ENCODE results near the gene NUDT8. TPM values are rescaled to one million over a fixed set of nuclear protein-coding genes. Genes with fewer than 3 reads are reported as not detected.

Gene NUDT8
- total and polyA plus RNA-seq, 9 of the 15 experiments (the other 6 are each of a cell fraction or from before 2014, with no cell fraction given): 0.23 to 27.8 (median 5.0) TPM

DNA sequence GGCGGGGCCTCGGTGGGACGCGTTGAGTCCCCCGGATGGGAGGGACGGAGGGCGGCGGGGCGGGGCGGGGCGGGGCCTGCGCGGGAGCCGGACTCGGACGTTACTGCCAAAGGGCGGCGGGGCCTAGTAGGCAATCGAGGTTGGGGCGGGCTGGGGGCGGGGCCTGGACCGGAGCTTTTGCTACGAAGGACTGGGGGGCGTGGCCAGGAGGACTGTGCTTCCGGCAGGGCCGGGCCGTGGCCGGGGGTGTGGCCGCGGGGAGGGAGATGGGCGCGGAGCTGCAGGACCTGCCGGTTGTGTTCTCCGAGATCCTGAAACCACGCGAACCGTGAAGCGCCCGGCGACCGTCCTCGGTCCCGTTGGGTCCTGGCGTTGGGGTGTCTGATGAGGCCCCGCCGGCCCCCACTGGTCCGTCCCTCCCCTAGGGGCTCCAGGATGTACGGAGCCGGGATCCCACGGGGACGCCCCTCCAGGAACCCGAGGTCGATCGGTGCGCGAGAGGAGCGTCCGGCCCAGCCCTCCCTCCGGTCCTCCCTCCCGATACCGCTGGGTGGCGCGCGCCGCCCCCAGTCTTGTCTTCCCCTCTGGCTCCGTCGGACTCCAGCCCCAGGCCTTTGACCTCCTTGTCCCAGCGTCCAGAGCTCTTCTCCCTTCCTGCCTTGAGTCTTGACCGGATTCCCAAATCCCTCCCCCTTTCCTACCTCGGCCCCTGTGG, 648 bp upstream of the NUDT8 start (continued):
- no peak for TF ChIP-seq ZNF274 (IDR thresholded peaks at IDR 0.05; ENCODE audit: borderline replicate concordance, low read depth, low read length)
- TF ChIP-seq, protein P1, sequence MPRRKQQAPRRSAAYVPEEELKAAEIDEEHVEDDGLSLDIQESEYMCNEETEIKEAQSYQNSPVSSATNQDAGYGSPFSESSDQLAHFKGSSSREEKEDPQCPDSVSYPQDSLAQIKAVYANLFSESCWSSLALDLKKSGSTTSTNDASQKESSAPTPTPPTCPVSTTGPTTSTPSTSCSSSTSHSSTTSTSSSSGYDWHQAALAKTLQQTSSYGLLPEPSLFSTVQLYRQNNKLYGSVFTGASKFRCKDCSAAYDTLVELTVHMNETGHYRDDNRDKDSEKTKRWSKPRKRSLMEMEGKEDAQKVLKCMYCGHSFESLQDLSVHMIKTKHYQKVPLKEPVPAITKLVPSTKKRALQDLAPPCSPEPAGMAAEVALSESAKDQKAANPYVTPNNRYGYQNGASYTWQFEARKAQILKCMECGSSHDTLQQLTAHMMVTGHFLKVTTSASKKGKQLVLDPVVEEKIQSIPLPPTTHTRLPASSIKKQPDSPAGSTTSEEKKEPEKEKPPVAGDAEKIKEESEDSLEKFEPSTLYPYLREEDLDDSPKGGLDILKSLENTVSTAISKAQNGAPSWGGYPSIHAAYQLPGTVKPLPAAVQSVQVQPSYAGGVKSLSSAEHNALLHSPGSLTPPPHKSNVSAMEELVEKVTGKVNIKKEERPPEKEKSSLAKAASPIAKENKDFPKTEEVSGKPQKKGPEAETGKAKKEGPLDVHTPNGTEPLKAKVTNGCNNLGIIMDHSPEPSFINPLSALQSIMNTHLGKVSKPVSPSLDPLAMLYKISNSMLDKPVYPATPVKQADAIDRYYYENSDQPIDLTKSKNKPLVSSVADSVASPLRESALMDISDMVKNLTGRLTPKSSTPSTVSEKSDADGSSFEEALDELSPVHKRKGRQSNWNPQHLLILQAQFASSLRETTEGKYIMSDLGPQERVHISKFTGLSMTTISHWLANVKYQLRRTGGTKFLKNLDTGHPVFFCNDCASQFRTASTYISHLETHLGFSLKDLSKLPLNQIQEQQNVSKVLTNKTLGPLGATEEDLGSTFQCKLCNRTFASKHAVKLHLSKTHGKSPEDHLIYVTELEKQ (CRISPR knock-in tag; IDR thresholded peaks at IDR 0.05): no peak
- TF ChIP-seq SNIP1 (IDR thresholded peaks at IDR 0.05; ENCODE audit: low read depth): no peak
- TF ChIP-seq MYNN (IDR thresholded peaks at IDR 0.05): no peak
- TF ChIP-seq MYNN (CRISPR knock-in tag; IDR thresholded peaks at IDR 0.05): no peak
- 0 out of 2 replicates have a peak, but pooled peaks have one; percentile 15 for TF ChIP-seq ZNF75A (CRISPR knock-in tag; IDR thresholded peaks at IDR 0.05)
- TF ChIP-seq CREBBP (IDR thresholded peaks at IDR 0.05; ENCODE audit: low read depth, low read length): no peak
- no peak for TF ChIP-seq ZNF3 (CRISPR knock-in tag; IDR thresholded peaks at IDR 0.05)
- TF ChIP-seq ZKSCAN1 (IDR thresholded peaks at IDR 0.05; ENCODE audit: low read depth, low read length): 0 out of 2 replicates have a peak, but pooled peaks have one; percentile 29
- no peak for TF ChIP-seq SRSF3 (IDR thresholded peaks at IDR 0.05; ENCODE audit: insufficient read depth, low read length)
- no peak for TF ChIP-seq TSC22D4 (tag; IDR thresholded peaks at IDR 0.05)
- TF ChIP-seq BDP1 (IDR thresholded peaks at IDR 0.05; ENCODE audit: insufficient read depth, insufficient read length): no peak
- TF ChIP-seq MTF1 (CRISPR knock-in tag; IDR thresholded peaks at IDR 0.05; ENCODE audit: borderline replicate concordance): no peak
- TF ChIP-seq, protein P2, sequence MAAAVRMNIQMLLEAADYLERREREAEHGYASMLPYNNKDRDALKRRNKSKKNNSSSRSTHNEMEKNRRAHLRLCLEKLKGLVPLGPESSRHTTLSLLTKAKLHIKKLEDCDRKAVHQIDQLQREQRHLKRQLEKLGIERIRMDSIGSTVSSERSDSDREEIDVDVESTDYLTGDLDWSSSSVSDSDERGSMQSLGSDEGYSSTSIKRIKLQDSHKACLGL (CRISPR knock-in tag; IDR thresholded peaks at IDR 0.05; ENCODE audit: borderline replicate concordance, poor library complexity, severe bottlenecking): no peak
- TF ChIP-seq SREBF2 (CRISPR knock-in tag; IDR thresholded peaks at IDR 0.05): no peak
- TF ChIP-seq C11orf30 (IDR thresholded peaks at IDR 0.05; ENCODE audit: low read depth): peak; percentile 44
- TF ChIP-seq HNRNPL (IDR thresholded peaks at IDR 0.05; ENCODE audit: low read depth, low read length): no peak
- peak; percentile 70 for TF ChIP-seq POLR2B (IDR thresholded peaks at IDR 0.05; ENCODE audit: low read depth, partially characterized antibody)
- no peak for TF ChIP-seq XRCC4 (IDR thresholded peaks at IDR 0.05; ENCODE audit: extremely low read depth, insufficient read depth, insufficient read length)
- no peak for TF ChIP-seq NR2F6 (CRISPR knock-in tag; IDR thresholded peaks at IDR 0.05)
- peak; percentile 24; the same call in 1 of the 2 replicates for TF ChIP-seq MXI1 (IDR thresholded peaks at IDR 0.05; ENCODE audit: low read depth, low read length)
- peak; percentile 75 for TF ChIP-seq ZNF431 (CRISPR knock-in tag; IDR thresholded peaks at IDR 0.05)
- TF ChIP-seq JUNB (CRISPR knock-in tag; conservative IDR thresholded peaks at IDR 0.05): no peak
- no peak for TF ChIP-seq TGIF2 (CRISPR knock-in tag; IDR thresholded peaks at IDR 0.05)
- TF ChIP-seq SMARCE1 (IDR thresholded peaks at IDR 0.05): no peak
- TF ChIP-seq HNRNPK (IDR thresholded peaks at IDR 0.05; ENCODE audit: low read depth, low read length, poor library complexity, severe bottlenecking): no peak
- TF ChIP-seq KDM4B (IDR thresholded peaks at IDR 0.05; ENCODE audit: borderline replicate concordance in 2 of 2, low read depth in 1 of 2): 0 out of 4 replicates have a peak, but pooled peaks of 1 of the 2 experiments have one; percentile 16
- TF ChIP-seq DNMT1 (IDR thresholded peaks at IDR 0.05): no peak

All from K562 (cell line).